Esophagus muscularis mucosa (tissue), 4 donors: Measurements from ENCODE around the gene PPFIBP1. TPM values are rescaled to one million over a fixed set of nuclear protein-coding genes. Genes with fewer than 3 reads are reported as not detected.

Source experiments
- DNase-seq: peaks from one replicate; pipeline ENCODE4 v3.0.0-alpha.2; 2017; ENCODE audit errors: extremely low spot score
- H3K27ac ChIP-seq, 4 donors: fragments of 200-600 bp; sonication (generic); replicated peaks in 1 of 4; 1 replicate in 3 of 4; 2 replicates in 1 of 4; pipeline ENCODE4 v1.5.1; 2016 to 2019; ENCODE audit warnings: mild to moderate bottlenecking in 1 of 4
- H3K27me3 ChIP-seq, 4 donors: fragments of 200-600 bp; sonication (generic); one replicate each; pipeline versions ENCODE4 v1.5.1 to v1.6.0; 2016 to 2019
- H3K36me3 ChIP-seq, 4 donors: fragments of 200-600 bp; sonication (generic); one replicate each; pipeline ENCODE4 v1.5.1; 2016 to 2019
- H3K4me1 ChIP-seq, 4 donors: fragments of 200-600 bp; sonication (generic); one replicate each; pipeline ENCODE4 v1.5.1; 2016 to 2019
- H3K4me3 ChIP-seq, 4 donors: fragments of 200-600 bp; sonication (generic); 1 replicate in 2 of 4; 2 replicates in 2 of 4; pipeline ENCODE4 v1.5.1; 2016 to 2019; ENCODE audit warnings: mild to moderate bottlenecking in 4 of 4, moderate library complexity in 1 of 4
- H3K9me3 ChIP-seq, 4 donors: fragments of 200-600 bp; sonication (generic); 1 replicate in 3 of 4; 2 replicates in 1 of 4; pipeline ENCODE4 v1.5.1; 2016 to 2019
- EP300 ChIP-seq: sonication (generic); formaldehyde crosslinking; IDR thresholded peaks from one replicate; pipeline ENCODE4 v1.6.1; 2017; ENCODE audit warnings: antibody characterized with exemption
- POLR2A ChIP-seq: fragments of 450-650 bp; IDR thresholded peaks from one replicate; pipeline ENCODE4 v1.6.1; 2017; ENCODE audit warnings: antibody characterized with exemption, moderate library complexity, mild to moderate bottlenecking, low read depth
- POLR2AphosphoS5 ChIP-seq, 2 donors: sonication (generic); formaldehyde crosslinking; IDR thresholded peaks; one replicate each; pipeline ENCODE4 v1.6.1; 2017; ENCODE audit warnings: antibody characterized with exemption in 2 of 2
- WGBS: methylation state at CpG from one replicate; pipeline ENCODE4 v1.1.5; 2018; 5-methylcytosine and 5-hydroxymethylcytosine counted together
- intact Hi-C: fragments of 100-400 bp; cut with DNase I; formaldehyde crosslinking; loops from one replicate; pipeline ENCODE4 v1.15.1; 2023
- total RNA-seq, 4 donors: library from RNA; depleted of rRNA; stranded (reverse); fragments of >200 nt; gene quantifications; one replicate each; pipeline versions ENCODE4 v1.1.0 to v1.2.1, GENCODE V29; 2016
- TF ChIP-seq, protein P1 (sequence below), 3 experiments: fragments of 200-600 bp in 2 of 3; fragments of 450-650 bp in 1 of 3; sonication (generic) in 2 of 3; IDR thresholded peaks; one replicate each; pipeline ENCODE4 v1.5.1; 2017 to 2019; ENCODE audit warnings: antibody characterized with exemption in 3 of 3, mild to moderate bottlenecking in 2 of 3, moderate library complexity in 1 of 3

Gene PPFIBP1
- total RNA-seq, 4 donors from 2014 or later: 53.2 to 79.0 (median 66.5) TPM

DNA sequence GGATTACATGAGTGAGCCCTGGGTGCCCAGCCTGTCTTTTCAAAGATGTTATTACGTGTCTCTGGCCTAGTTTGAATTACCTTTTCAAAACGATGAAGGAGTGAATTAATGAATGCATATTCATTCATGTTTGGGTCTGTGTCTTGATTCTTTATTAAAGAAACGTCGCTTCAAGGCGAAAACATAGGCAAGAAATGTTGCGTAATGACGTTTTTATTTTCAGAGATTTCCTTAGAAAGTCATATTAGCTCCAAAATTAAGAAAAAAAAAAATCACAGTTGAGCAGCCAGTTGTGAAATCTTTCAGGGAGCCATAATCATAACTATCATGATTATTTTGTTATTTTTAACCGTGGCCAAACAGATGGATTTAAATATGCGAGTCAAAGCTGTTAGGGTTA is 3.5 kb downstream of the PPFIBP1 start:
- Histone ChIP-seq H3K4me1 (peaks cover 31 to 52% (median 37%) of the 10 kb centered on the region in 4 donors), H3K9me3 (no peaks in the 10 kb centered on the region), H3K27me3 (no peaks in the 10 kb centered on the region), H3K36me3 (no peaks in the 10 kb centered on the region), H3K27ac (no peak overlapping the region), H3K4me3 (no peak overlapping the region)
- WGBS: 84% methylated on average over 9 of the region's 9 CpGs
- TF ChIP-seq POLR2A: no peak
- no peak for TF ChIP-seq POLR2AphosphoS5 (IDR thresholded peaks at IDR 0.05)
- TF ChIP-seq EP300: no peak
- TF ChIP-seq, protein P1, sequence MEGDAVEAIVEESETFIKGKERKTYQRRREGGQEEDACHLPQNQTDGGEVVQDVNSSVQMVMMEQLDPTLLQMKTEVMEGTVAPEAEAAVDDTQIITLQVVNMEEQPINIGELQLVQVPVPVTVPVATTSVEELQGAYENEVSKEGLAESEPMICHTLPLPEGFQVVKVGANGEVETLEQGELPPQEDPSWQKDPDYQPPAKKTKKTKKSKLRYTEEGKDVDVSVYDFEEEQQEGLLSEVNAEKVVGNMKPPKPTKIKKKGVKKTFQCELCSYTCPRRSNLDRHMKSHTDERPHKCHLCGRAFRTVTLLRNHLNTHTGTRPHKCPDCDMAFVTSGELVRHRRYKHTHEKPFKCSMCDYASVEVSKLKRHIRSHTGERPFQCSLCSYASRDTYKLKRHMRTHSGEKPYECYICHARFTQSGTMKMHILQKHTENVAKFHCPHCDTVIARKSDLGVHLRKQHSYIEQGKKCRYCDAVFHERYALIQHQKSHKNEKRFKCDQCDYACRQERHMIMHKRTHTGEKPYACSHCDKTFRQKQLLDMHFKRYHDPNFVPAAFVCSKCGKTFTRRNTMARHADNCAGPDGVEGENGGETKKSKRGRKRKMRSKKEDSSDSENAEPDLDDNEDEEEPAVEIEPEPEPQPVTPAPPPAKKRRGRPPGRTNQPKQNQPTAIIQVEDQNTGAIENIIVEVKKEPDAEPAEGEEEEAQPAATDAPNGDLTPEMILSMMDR (IDR thresholded peaks at IDR 0.05): no peak
- no peak for DNase-seq
- intact Hi-C loops: loop anchor here (5.0 kb wide), 1 partner anchor 90 kb away; no protein-coding TSS in a partner anchor

DNA sequence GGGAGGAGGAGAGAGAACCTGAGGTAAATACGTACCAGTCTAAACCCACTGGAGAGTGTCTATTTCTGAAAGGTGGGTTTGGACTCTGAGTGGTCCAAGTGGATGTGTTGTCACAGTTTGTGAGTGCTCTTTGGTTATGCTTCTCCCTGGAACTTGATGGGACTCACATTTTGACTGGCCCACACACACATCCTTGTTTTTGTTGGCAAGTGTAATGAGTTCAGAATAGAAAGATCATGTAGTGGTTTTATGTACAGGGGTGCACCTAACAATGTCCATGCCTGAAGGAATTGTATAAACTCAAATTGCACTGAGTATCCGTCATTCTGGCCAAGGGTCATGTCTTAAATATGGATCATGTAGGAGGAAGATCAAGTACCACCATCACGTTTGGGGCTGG is 4.8 kb downstream of the PPFIBP1 start:
- intact Hi-C loops: loop anchor here (5.0 kb wide), 1 partner anchor 91 kb away; no protein-coding TSS in a partner anchor

DNA sequence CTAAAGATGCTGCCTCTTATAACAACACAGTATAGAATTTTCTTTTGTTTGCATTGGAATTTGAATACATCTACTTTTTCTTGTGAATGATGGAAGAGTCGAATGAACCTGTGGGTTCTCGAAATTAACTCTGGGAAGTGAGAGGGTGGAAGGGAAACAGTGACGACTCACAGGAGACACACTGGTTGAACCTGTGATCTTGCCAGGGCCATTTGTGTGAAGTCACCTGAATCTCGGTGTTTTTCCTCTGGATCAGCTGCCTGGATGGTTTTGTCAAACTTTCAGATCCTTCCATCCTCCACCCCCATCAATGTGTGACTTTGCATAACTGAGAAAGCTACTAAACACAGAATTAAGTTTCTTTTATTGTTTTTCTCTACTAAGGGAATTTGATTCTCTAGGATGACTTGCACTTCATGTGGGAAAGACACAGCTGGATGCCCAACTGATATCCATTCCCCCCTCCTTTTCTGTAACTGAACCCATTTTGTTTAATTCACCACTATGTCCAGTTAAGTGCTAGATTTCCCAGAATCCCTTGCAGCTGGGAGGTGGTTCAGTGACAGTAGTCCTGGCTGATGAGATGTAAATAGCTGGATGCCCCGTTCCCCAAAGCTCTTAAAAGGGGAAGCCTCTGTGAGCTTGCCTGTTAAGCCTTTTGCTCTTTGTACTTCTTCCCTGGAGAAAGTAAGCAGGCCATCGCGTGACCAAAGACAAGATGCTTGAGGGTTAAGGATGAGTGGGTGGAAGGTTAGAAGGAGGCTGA is 6.3 kb downstream of the PPFIBP1 start:
- H3K27me3 ChIP-seq: no peaks in the 10 kb centered on the region
- no peak for TF ChIP-seq POLR2A
- TF ChIP-seq, protein P1 (IDR thresholded peaks at IDR 0.05): no peak
- TF ChIP-seq EP300: no peak
- TF ChIP-seq POLR2AphosphoS5 (IDR thresholded peaks at IDR 0.05): no peak
- no peak overlapping the region for H3K4me3 ChIP-seq
- no peak overlapping the region for H3K27ac ChIP-seq
- peaks cover 21 to 51% (median 30%) of the 10 kb centered on the region in 4 donors for H3K4me1 ChIP-seq
- H3K9me3 ChIP-seq: no peaks in the 10 kb centered on the region
- WGBS: 72% methylated on average over 7 of the region's 7 CpGs
- intact Hi-C loops: no loop called here
- DNase-seq: no peak
- peaks cover 0 to 1% (median 0%) of the 10 kb centered on the region in 4 donors for H3K36me3 ChIP-seq

More for the DNA sequence above, 4.8 kb downstream of the PPFIBP1 start:
- Histone ChIP-seq H3K27me3 (no peaks in the 10 kb centered on the region), H3K9me3 (no peaks in the 10 kb centered on the region), H3K4me3 (no peak overlapping the region), H3K4me1 (peaks cover 23 to 48% (median 31%) of the 10 kb centered on the region in 4 donors), H3K27ac (no peak overlapping the region), H3K36me3 (no peaks in the 10 kb centered on the region)
- DNase-seq: no peak
- no peak for TF ChIP-seq POLR2AphosphoS5 (IDR thresholded peaks at IDR 0.05)
- TF ChIP-seq, protein P1 (IDR thresholded peaks at IDR 0.05): no peak
- WGBS: 80% methylated on average over 3 of the region's 3 CpGs

- no peak for DNase-seq
- no peak for TF ChIP-seq POLR2A
- no peak for TF ChIP-seq POLR2AphosphoS5 (IDR thresholded peaks at IDR 0.05)
- no peak for TF ChIP-seq EP300
- TF ChIP-seq, protein P1 (IDR thresholded peaks at IDR 0.05): no peak
- Histone ChIP-seq H3K27ac (no peak overlapping the region), H3K27me3 (no peaks in the 10 kb centered on the region), H3K9me3 (no peaks in the 10 kb centered on the region), H3K4me3 (no peak overlapping the region), H3K4me1 (peaks cover 11 to 45% (median 20%) of the 10 kb centered on the region in 4 donors), H3K36me3 (peaks cover 0 to 12% (median 5%) of the 10 kb centered on the region in 4 donors)
- 59% methylated on average over 4 of the region's 4 CpGs for whole genome bisulfite sequencing
- intact Hi-C loops: no loop called here
Observed at GRCh38 chr12:27531896-27532295, 7.9 kb downstream of the PPFIBP1 start.
